IPS DF 4.7 (cell line): ENCODE measurements around the gene IGFLR1.
A peak's percentile ranks its signal among the peaks of the same experiment; 100 is the strongest.
"Not testable (repeated sequence)": the region's sequence is repeated elsewhere in the genome, so short reads cannot be mapped to it uniquely, and the experiment has no call there.

Source experiments
- DNase-seq: peaks from one replicate; pipeline ENCODE4 v3.0.0-alpha.2; 2013; ENCODE audit warnings: low spot score; ENCODE audit errors: extremely low read depth

The IGFLR1 gene

GRCh38 chr19:35777086-35777841 lies 35.0 kb upstream of the IGFLR1 start:
- DNase-seq = no peak

- no peak for DNase-seq
These were observed 34.0 kb upstream of the IGFLR1 start for GRCh38 chr19:35776102-35776788.

GRCh38 chr19:35775298-35776101 lies 33.2 kb upstream of the IGFLR1 start, which contains the start of gene ARHGAP33:
Gene ARHGAP33, plus strand, starts transcription at chr19:35775564. Its CDS starts 95 bp downstream, at chr19:35775659.
- no peak for DNase-seq

GRCh38 chr19:35775046-35775297 lies 32.7 kb upstream of the IGFLR1 start:
- no peak for DNase-seq

GRCh38 chr19:35774274-35775045 lies 32.2 kb upstream of the IGFLR1 start:
- no peak for DNase-seq

- no peak for DNase-seq
These were observed 31.0 kb upstream of the IGFLR1 start for GRCh38 chr19:35773020-35773806.

- DNase-seq = not testable (repeated sequence)
These were observed 30.1 kb upstream of the IGFLR1 start for GRCh38 chr19:35772362-35772761.

- DNase-seq = no peak
These were observed 25.8 kb upstream of the IGFLR1 start for GRCh38 chr19:35768082-35768421.

GRCh38 chr19:35767288-35768081 lies 25.2 kb upstream of the IGFLR1 start:
- no peak for DNase-seq

- DNase-seq = no peak
These were observed 24.4 kb upstream of the IGFLR1 start for GRCh38 chr19:35766571-35767104.

GRCh38 chr19:35764432-35765315 lies 22.4 kb upstream of the IGFLR1 start:
- no peak for DNase-seq

- no peak for DNase-seq
These were observed 18.6 kb upstream of the IGFLR1 start for GRCh38 chr19:35760711-35761349.

- DNase-seq = no peak
These were observed 17.4 kb upstream of the IGFLR1 start for GRCh38 chr19:35759697-35760096.

- DNase-seq = peak; percentile 97
These were observed 15.7 kb upstream of the IGFLR1 start, which contains the start of gene PROSER3 for GRCh38 chr19:35757749-35758608. Gene PROSER3, plus strand, starts transcription at chr19:35758176. Its CDS starts 40 bp downstream, at chr19:35758216.

- no peak for DNase-seq
These were observed 15.0 kb upstream of the IGFLR1 start for GRCh38 chr19:35757231-35757748.

GRCh38 chr19:35756377-35757230 lies 14.4 kb upstream of the IGFLR1 start, which contains the start of gene HSPB6:
Gene HSPB6, minus strand, starts transcription at chr19:35757029. Its CDS starts 21 bp downstream, at chr19:35757008.
- no peak for DNase-seq
